Activated naive CD4-positive, alpha-beta T cell treated with anti-CD3 and anti-CD28 coated beads for 36 hours (primary cell): ENCODE measurements around the gene RPL38. TPM values are rescaled to one million over a fixed set of nuclear protein-coding genes. Genes with fewer than 3 reads are reported as not detected.

Experiments
- CTCF ChIA-PET: fragments of 350-600 bp; sonication (Branson Sonifier 250); formaldehyde crosslinking; loops from one replicate; lab custom pipeline; 2021; ENCODE audit warnings: antibody characterized with exemption; lab: Charles Lee
- DNase-seq: peaks from one replicate; pipeline ENCODE4 v3.0.0-alpha.2; 2020
- H3K27ac Mint-ChIP-seq: one replicate; pipeline ENCODE4 v1.8.0; 2021; ENCODE audit warnings: mild to moderate bottlenecking, mixed read lengths
- H3K27me3 Mint-ChIP-seq: one replicate; pipeline ENCODE4 v1.8.0; 2021; ENCODE audit warnings: low read depth, mixed read lengths
- H3K36me3 Mint-ChIP-seq: one replicate; pipeline ENCODE4 v1.8.0; 2021; ENCODE audit warnings: low read depth, mixed read lengths
- H3K4me1 Mint-ChIP-seq: one replicate; pipeline ENCODE4 v1.8.0; 2021; ENCODE audit warnings: low read depth, mixed read lengths
- H3K4me3 Mint-ChIP-seq: one replicate; pipeline ENCODE4 v1.8.0; 2021; ENCODE audit warnings: mild to moderate bottlenecking, moderate library complexity, mixed read lengths
- H3K9me3 Mint-ChIP-seq: one replicate; pipeline ENCODE4 v1.8.0; 2021; ENCODE audit warnings: mixed read lengths
- intact Hi-C: fragments of 100-400 bp; cut with micrococcal nuclease; formaldehyde crosslinking; loops from one replicate; pipeline ENCODE4 v1.15.1; 2023
- total RNA-seq, 2 experiments: library from RNA; stranded (reverse); gene quantifications; one replicate each; pipeline ENCODE4 v1.2.3, GENCODE V29; 2021

Gene RPL38
- total RNA-seq = 1,000 to 10,000 TPM; 1,784 to 1,916 TPM

GRCh38 chr17:74203439-74204240 is at the start of gene RPL38:
Gene RPL38 (plus strand): TSS chr17:74203678. CDS start chr17:74203956, 278 bp downstream.
- peak within 1 kb of the TSS; percentile 98 for H3K27ac Mint-ChIP-seq
- no peaks in the 10 kb centered on the region for H3K9me3 Mint-ChIP-seq
- peaks cover 35% of the 10 kb centered on the region for H3K4me1 Mint-ChIP-seq
- H3K36me3 Mint-ChIP-seq = peaks cover 39% of the 10 kb centered on the region
- peak within 1 kb of the TSS; percentile 100 for H3K4me3 Mint-ChIP-seq
- peaks cover 13% of the 10 kb centered on the region for H3K27me3 Mint-ChIP-seq
- peak; percentile 98 for DNase-seq
- CTCF ChIA-PET = interaction anchor here (0.6 to 2.0 kb wide), 9 partner anchors 8 to 962 kb away, joined by 3 to 5 read pairs (median 3); partner anchors contain the start of gene TTYH2
- intact Hi-C loops = loop anchor here (1.0 kb wide), 1 partner anchor 10 kb away; the partner anchor contains the start of gene TTYH2

- Mint-ChIP-seq H3K36me3 (no peaks in the 10 kb centered on the region), H3K27ac (no peak overlapping the region), H3K27me3 (peaks cover 16% of the 10 kb centered on the region), H3K4me3 (no peak overlapping the region), H3K4me1 (no peaks in the 10 kb centered on the region), H3K9me3 (peaks cover under 1% of the 10 kb centered on the region)
- intact Hi-C loops = no loop called here
- no peak for DNase-seq
- CTCF ChIA-PET = interaction anchor here (0.6 to 0.8 kb wide), 2 partner anchors 46 to 505 kb away, joined by 3 read pairs; no protein-coding TSS in a partner anchor
Measured at GRCh38 chr17:74153821-74154430, 49.6 kb upstream of the RPL38 start.

- H3K4me3 Mint-ChIP-seq = no peak overlapping the region
- intact Hi-C loops = no loop called here
- no peak overlapping the region for H3K27ac Mint-ChIP-seq
- peaks cover 4% of the 10 kb centered on the region for H3K27me3 Mint-ChIP-seq
- CTCF ChIA-PET = interaction anchor here (2.3 kb wide), 1 partner anchor 20 kb away, joined by 6 read pairs; no protein-coding TSS in a partner anchor
- H3K4me1 Mint-ChIP-seq = no peaks in the 10 kb centered on the region
- DNase-seq = no peak
- H3K36me3 Mint-ChIP-seq = no peaks in the 10 kb centered on the region
- peaks cover 1% of the 10 kb centered on the region for H3K9me3 Mint-ChIP-seq
Measured at GRCh38 chr17:74156878-74157277, 46.6 kb upstream of the RPL38 start.

GRCh38 chr17:74157366-74157765 is 46.1 kb upstream of the RPL38 start:
- Mint-ChIP-seq H3K36me3 (no peaks in the 10 kb centered on the region), H3K4me3 (no peak overlapping the region), H3K9me3 (peaks cover 1% of the 10 kb centered on the region), H3K27me3 (peaks cover 4% of the 10 kb centered on the region), H3K27ac (no peak overlapping the region), H3K4me1 (no peaks in the 10 kb centered on the region)
- CTCF ChIA-PET = interaction anchor here (2.3 kb wide), 1 partner anchor 20 kb away, joined by 6 read pairs; no protein-coding TSS in a partner anchor
- intact Hi-C loops = no loop called here
- DNase-seq = no peak

- Mint-ChIP-seq H3K4me1 (no peaks in the 10 kb centered on the region), H3K27ac (no peak overlapping the region), H3K36me3 (no peaks in the 10 kb centered on the region), H3K9me3 (peaks cover 1% of the 10 kb centered on the region), H3K4me3 (no peak overlapping the region), H3K27me3 (peaks cover 4% of the 10 kb centered on the region)
- intact Hi-C loops = no loop called here
- no peak for DNase-seq
- CTCF ChIA-PET = interaction anchor here (2.3 kb wide), 1 partner anchor 18 kb away, joined by 6 read pairs; no protein-coding TSS in a partner anchor
Measured at GRCh38 chr17:74158761-74159160, 44.7 kb upstream of the RPL38 start.

- DNase-seq = no peak
- no peaks in the 10 kb centered on the region for H3K36me3 Mint-ChIP-seq
- H3K27ac Mint-ChIP-seq = no peak overlapping the region
- peaks cover 4% of the 10 kb centered on the region for H3K27me3 Mint-ChIP-seq
- H3K9me3 Mint-ChIP-seq = peaks cover 1% of the 10 kb centered on the region
- H3K4me1 Mint-ChIP-seq = no peaks in the 10 kb centered on the region
- no peak overlapping the region for H3K4me3 Mint-ChIP-seq
- CTCF ChIA-PET = interaction anchor here (2.3 kb wide), 1 partner anchor 18 kb away, joined by 6 read pairs; no protein-coding TSS in a partner anchor
- intact Hi-C loops = no loop called here
Measured at GRCh38 chr17:74159226-74159840, 44.1 kb upstream of the RPL38 start.

GRCh38 chr17:74160656-74161502 is 42.6 kb upstream of the RPL38 start:
- CTCF ChIA-PET = interaction anchor here (1.1 kb wide), 1 partner anchor 16 kb away, joined by 3 read pairs; no protein-coding TSS in a partner anchor

GRCh38 chr17:74161503-74161875 is 42.0 kb upstream of the RPL38 start:
- Mint-ChIP-seq H3K27me3 (peaks cover 4% of the 10 kb centered on the region), H3K4me1 (no peaks in the 10 kb centered on the region), H3K4me3 (no peak overlapping the region), H3K27ac (no peak overlapping the region), H3K36me3 (no peaks in the 10 kb centered on the region), H3K9me3 (peaks cover 1% of the 10 kb centered on the region)
- DNase-seq = no peak
- intact Hi-C loops = no loop called here
- CTCF ChIA-PET = no interaction called here

More at GRCh38 chr17:74160656-74161502, 42.6 kb upstream of the RPL38 start:
- H3K27ac Mint-ChIP-seq = no peak overlapping the region
- peaks cover 2% of the 10 kb centered on the region for H3K27me3 Mint-ChIP-seq
- no peak for DNase-seq
- intact Hi-C loops = no loop called here
- H3K4me1 Mint-ChIP-seq = no peaks in the 10 kb centered on the region
- H3K36me3 Mint-ChIP-seq = no peaks in the 10 kb centered on the region
- H3K4me3 Mint-ChIP-seq = no peak overlapping the region
- peaks cover 1% of the 10 kb centered on the region for H3K9me3 Mint-ChIP-seq

- no peaks in the 10 kb centered on the region for H3K36me3 Mint-ChIP-seq
- H3K27me3 Mint-ChIP-seq = peaks cover 12% of the 10 kb centered on the region
- H3K4me1 Mint-ChIP-seq = peaks cover 1% of the 10 kb centered on the region
- no peak overlapping the region for H3K27ac Mint-ChIP-seq
- peaks cover 1% of the 10 kb centered on the region for H3K9me3 Mint-ChIP-seq
- intact Hi-C loops = no loop called here
- CTCF ChIA-PET = no interaction called here
- no peak for DNase-seq
- H3K4me3 Mint-ChIP-seq = no peak overlapping the region
Measured at GRCh38 chr17:74163271-74163821, 40.1 kb upstream of the RPL38 start.

- Mint-ChIP-seq H3K36me3 (no peaks in the 10 kb centered on the region), H3K4me1 (peaks cover 1% of the 10 kb centered on the region), H3K9me3 (peaks cover 1% of the 10 kb centered on the region), H3K27ac (no peak overlapping the region), H3K27me3 (peaks cover 12% of the 10 kb centered on the region), H3K4me3 (no peak overlapping the region)
- intact Hi-C loops = no loop called here
- CTCF ChIA-PET = no interaction called here
- DNase-seq = no peak
Measured at GRCh38 chr17:74163836-74164235, 39.6 kb upstream of the RPL38 start.

- Mint-ChIP-seq H3K27me3 (peaks cover 12% of the 10 kb centered on the region), H3K4me1 (peaks cover 1% of the 10 kb centered on the region), H3K27ac (no peak overlapping the region), H3K9me3 (no peaks in the 10 kb centered on the region), H3K4me3 (no peak overlapping the region), H3K36me3 (no peaks in the 10 kb centered on the region)
- DNase-seq = no peak
- CTCF ChIA-PET = interaction anchor here (0.5 kb wide), 1 partner anchor 546 kb away, joined by 3 read pairs; no protein-coding TSS in a partner anchor
- intact Hi-C loops = no loop called here
Measured at GRCh38 chr17:74164446-74165045, 38.9 kb upstream of the RPL38 start.
